Uterus (tissue), 4 donors: ENCODE measurements around the gene TAS2R60. TPM values are rescaled to one million over a fixed set of nuclear protein-coding genes. Genes with fewer than 3 reads are reported as not detected.
A peak's percentile ranks its signal among the peaks of the same experiment; 100 is the strongest.
"Not testable (repeated sequence)": the region's sequence is repeated elsewhere in the genome, so short reads cannot be mapped to it uniquely, and the experiment has no call there.

ENCODE experiments used
- DNase-seq, 2 donors: peaks; one replicate each; pipeline ENCODE4 v3.0.0-alpha.2; 2019 to 2020
- H3K27ac ChIP-seq, 2 donors: fragments of 200-600 bp; sonication (generic); 1 replicate in 1 of 2; 2 replicates in 1 of 2; pipeline ENCODE4 v1.5.1; 2016 to 2018
- H3K27me3 ChIP-seq, 2 donors: fragments of 200-600 bp; sonication (generic); one replicate each; pipeline ENCODE4 v1.5.1; 2018 to 2019; ENCODE audit warnings: control low read depth in 1 of 2
- H3K36me3 ChIP-seq, 2 donors: fragments of 200-600 bp; sonication (generic); one replicate each; pipeline ENCODE4 v1.5.1; 2019; ENCODE audit warnings: control low read depth in 1 of 2
- H3K4me1 ChIP-seq, 2 donors: fragments of 200-600 bp; sonication (generic); one replicate each; pipeline ENCODE4 v1.5.1; 2018 to 2019; ENCODE audit warnings: control low read depth in 1 of 2
- H3K4me3 ChIP-seq, 2 donors: fragments of 200-600 bp; sonication (generic); 1 replicate in 1 of 2; 2 replicates in 1 of 2; pipeline ENCODE4 v1.5.1; 2018 to 2019; ENCODE audit warnings: mild to moderate bottlenecking in 1 of 2
- H3K9me3 ChIP-seq, 2 donors: fragments of 200-600 bp; sonication (generic); one replicate each; pipeline ENCODE4 v1.5.1; 2019; ENCODE audit warnings: control low read depth in 1 of 2
- CTCF ChIP-seq, 4 experiments: fragments of 200-600 bp in 2 of 4; fragments of 450-650 bp in 2 of 4; sonication (generic) in 2 of 4; IDR thresholded peaks; one replicate each; pipeline ENCODE4 v1.5.1; 2016 to 2019; ENCODE audit warnings: antibody characterized with exemption in 4 of 4, mild to moderate bottlenecking in 2 of 4, moderate library complexity in 1 of 4
- POLR2A ChIP-seq, 2 donors: fragments of 450-650 bp; IDR thresholded peaks; one replicate each; pipeline ENCODE4 v1.6.1; 2016; ENCODE audit warnings: antibody characterized with exemption in 2 of 2, mild to moderate bottlenecking in 1 of 2, moderate library complexity in 1 of 2
- intact Hi-C: fragments of 100-400 bp; cut with DNase I; formaldehyde crosslinking; loops from one replicate; pipeline ENCODE4 v1.15.1; 2023; ENCODE audit warnings: low total_unique reads
- total RNA-seq, 4 donors: library from RNA; depleted of rRNA in 3 of 4; stranded (reverse); fragments of >200 nt in 3 of 4; gene quantifications; one replicate each; pipeline versions ENCODE4 v1.1.0 to v1.2.4, GENCODE V29; 2014 to 2023
- donor health status: DM: yes; HTN: yes; CAD: no.

Gene TAS2R60
- total RNA-seq, 4 donors from 2014 or later: 3.3 TPM; not detected in 3

- Histone ChIP-seq H3K4me1 (peaks cover 4 to 23% of the 10 kb centered on the region in 2 donors), H3K9me3 (no peaks in the 10 kb centered on the region), H3K27ac (peak overlapping the region in 1 of 2 donors; percentile 81), H3K27me3 (no peaks in the 10 kb centered on the region), H3K36me3 (no peaks in the 10 kb centered on the region), H3K4me3 (no peak overlapping the region)
- TF ChIP-seq POLR2A (IDR thresholded peaks at IDR 0.05) (no peak), CTCF (IDR thresholded peaks at IDR 0.05) (no peak)
- intact Hi-C loops: no loop called here
- DNase-seq: no peak
Measured at GRCh38 chr7:143413123-143413522, 30.1 kb upstream of the TAS2R60 start.

- intact Hi-C loops: loop anchor here (5.0 kb wide), 1 partner anchor 178 kb away; no protein-coding TSS in a partner anchor
- H3K27ac ChIP-seq: peak overlapping the region in 1 of 2 donors; percentile 40
- not testable (repeated sequence) for H3K27me3 ChIP-seq, H3K36me3 ChIP-seq, H3K4me3 ChIP-seq, H3K9me3 ChIP-seq, DNase-seq, H3K4me1 ChIP-seq
Measured at GRCh38 chr7:143415209-143415608, 28.0 kb upstream of the TAS2R60 start.

GRCh38 chr7:143415742-143416397, 27.4 kb upstream of the TAS2R60 start:
- H3K9me3 ChIP-seq: no peaks in the 10 kb centered on the region
- H3K27ac ChIP-seq: peak overlapping the region; percentile 40 to 44
- no peak overlapping the region for H3K4me3 ChIP-seq
- no peak for TF ChIP-seq CTCF (IDR thresholded peaks at IDR 0.05)
- TF ChIP-seq POLR2A (IDR thresholded peaks at IDR 0.05): no peak
- intact Hi-C loops: loop anchor here (5.0 kb wide), 1 partner anchor 179 kb away; no protein-coding TSS in a partner anchor
- DNase-seq: no peak
- H3K27me3 ChIP-seq: no peaks in the 10 kb centered on the region
- H3K4me1 ChIP-seq: peaks cover 0 to 6% of the 10 kb centered on the region in 2 donors
- no peaks in the 10 kb centered on the region for H3K36me3 ChIP-seq

- peak overlapping the region; percentile 40 to 44 for H3K27ac ChIP-seq
- intact Hi-C loops: loop anchor here (5.0 kb wide), 1 partner anchor 179 kb away; no protein-coding TSS in a partner anchor
- H3K36me3 ChIP-seq: no peaks in the 10 kb centered on the region
- no peak for DNase-seq
- no peaks in the 10 kb centered on the region for H3K27me3 ChIP-seq
- H3K9me3 ChIP-seq: no peaks in the 10 kb centered on the region
- H3K4me3 ChIP-seq: no peak overlapping the region
- peak; percentile 75 to 82 (median 79) for TF ChIP-seq CTCF (IDR thresholded peaks at IDR 0.05)
- TF ChIP-seq POLR2A (IDR thresholded peaks at IDR 0.05): no peak
- H3K4me1 ChIP-seq: no peaks in the 10 kb centered on the region
Measured at GRCh38 chr7:143416565-143417149, 26.6 kb upstream of the TAS2R60 start.

GRCh38 chr7:143417734-143418383, 25.4 kb upstream of the TAS2R60 start:
- intact Hi-C loops: loop anchor here (5.0 kb wide), 1 partner anchor 181 kb away; no protein-coding TSS in a partner anchor
- Histone ChIP-seq H3K36me3 (no peaks in the 10 kb centered on the region), H3K9me3 (no peaks in the 10 kb centered on the region), H3K4me3 (no peak overlapping the region), H3K27me3 (no peaks in the 10 kb centered on the region), H3K27ac (no peak overlapping the region), H3K4me1 (no peaks in the 10 kb centered on the region)
- TF ChIP-seq POLR2A (IDR thresholded peaks at IDR 0.05) (no peak), CTCF (IDR thresholded peaks at IDR 0.05) (no peak)
- DNase-seq: no peak
